KMS-11 (cell line): ENCODE data around the gene CMSS1.
A peak's percentile ranks its signal among the peaks of the same experiment; 100 is the strongest.

Experiments used
- H2AFZ ChIP-seq: fragments of 200-600 bp; sonication (generic); 2 replicates; pipeline ENCODE4 v1.6.1; 2016; ENCODE audit warnings: antibody characterized with exemption, mixed run types, low read depth
- H3K27ac ChIP-seq: fragments of 200-600 bp; sonication (generic); 2 replicates; pipeline ENCODE4 v1.6.1; 2016; ENCODE audit warnings: mild to moderate bottlenecking, mixed run types
- H3K27me3 ChIP-seq: fragments of 200-600 bp; sonication (generic); 2 replicates; pipeline ENCODE4 v1.6.1; 2017; ENCODE audit warnings: mild to moderate bottlenecking, low read depth, mixed run types, moderate library complexity; ENCODE audit not compliant: insufficient read depth
- H3K36me3 ChIP-seq: fragments of 200-600 bp; sonication (generic); 2 replicates; pipeline ENCODE4 v1.6.1; 2017; ENCODE audit warnings: mild to moderate bottlenecking, mixed run types; ENCODE audit not compliant: insufficient read depth
- H3K4me1 ChIP-seq: fragments of 200-600 bp; sonication (generic); 2 replicates; pipeline ENCODE4 v1.6.1; 2016; ENCODE audit warnings: mild to moderate bottlenecking, low read depth, mixed run types; ENCODE audit not compliant: poor library complexity, severe bottlenecking
- H3K4me2 ChIP-seq: fragments of 200-600 bp; sonication (generic); 2 replicates; pipeline ENCODE4 v1.7.0; 2016; ENCODE audit warnings: mild to moderate bottlenecking, mixed run types
- H3K4me3 ChIP-seq: fragments of 200-600 bp; sonication (generic); IDR thresholded peaks from 2 replicates; pipeline ENCODE4 v1.6.1; 2017; ENCODE audit warnings: low read depth, low read length, mixed read lengths; ENCODE audit not compliant: insufficient read depth
- H3K79me2 ChIP-seq: fragments of 200-600 bp; sonication (generic); 2 replicates; pipeline ENCODE4 v1.6.1; 2016; ENCODE audit warnings: low read depth, mixed run types; ENCODE audit not compliant: insufficient read depth
- H3K9ac ChIP-seq: fragments of 200-600 bp; sonication (generic); 2 replicates; pipeline ENCODE4 v1.6.1; 2016; ENCODE audit warnings: mild to moderate bottlenecking, mixed run types
- H4K20me1 ChIP-seq: fragments of 200-600 bp; sonication (generic); 2 replicates; pipeline ENCODE4 v1.6.1; 2016; ENCODE audit warnings: mild to moderate bottlenecking, mixed run types; ENCODE audit not compliant: insufficient read depth
- TF ChIP-seq, protein P1 (sequence below): fragments of 200-600 bp; sonication (generic); conservative IDR thresholded peaks from 2 replicates; pipeline ENCODE4 v1.6.1; 2017; ENCODE audit warnings: low read depth, mild to moderate bottlenecking, antibody characterized with exemption, low read length, moderate library complexity, mixed read lengths

The CMSS1 gene

DNA sequence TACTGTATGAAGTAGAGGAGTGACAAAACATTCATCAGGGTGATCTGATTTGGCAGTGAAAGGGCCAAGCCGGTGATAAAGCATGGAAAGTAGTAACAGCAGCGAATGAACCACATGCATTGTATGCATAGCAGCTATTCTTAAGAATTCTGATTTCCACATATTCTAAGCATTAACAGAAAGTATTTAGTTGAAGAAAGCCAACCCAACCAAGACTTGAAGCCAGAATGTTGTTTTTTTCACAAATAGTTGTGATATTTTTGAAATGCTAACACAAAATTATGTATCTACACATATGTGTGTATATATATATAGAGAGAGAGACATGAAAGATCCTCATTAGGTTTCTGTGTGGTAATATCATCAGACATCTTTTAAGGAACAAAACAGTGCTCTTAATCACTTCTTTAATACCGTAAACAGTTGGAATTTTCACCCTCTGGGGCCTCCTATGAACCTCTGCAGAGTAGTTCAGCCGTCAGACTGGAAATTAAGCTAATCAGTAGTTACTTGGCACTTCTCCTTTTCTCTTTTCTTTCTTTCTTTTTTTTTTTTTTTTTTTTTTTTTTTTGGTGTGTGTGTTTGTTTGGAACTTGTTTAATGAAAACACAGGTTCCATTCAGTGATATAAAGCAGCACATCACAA, 139.6 kb downstream of the CMSS1 start:
- Histone ChIP-seq H4K20me1 (0 out of 2 replicates have a peak, but pooled peaks cover 5% of the 10 kb centered on the region), H3K79me2 (no peaks in the 10 kb centered on the region; the same call in 1 of the 2 replicates), H3K27ac (no peak overlapping the region), H3K27me3 (no peaks in the 10 kb centered on the region), H3K4me3 (no peak overlapping the region), H3K36me3 (no peaks in the 10 kb centered on the region), H2AFZ (no peak overlapping the region), H3K4me1 (peaks cover 26% of the 10 kb centered on the region), H3K9ac (no peak overlapping the region), H3K4me2 (no peak overlapping the region)
- TF ChIP-seq, protein P1, sequence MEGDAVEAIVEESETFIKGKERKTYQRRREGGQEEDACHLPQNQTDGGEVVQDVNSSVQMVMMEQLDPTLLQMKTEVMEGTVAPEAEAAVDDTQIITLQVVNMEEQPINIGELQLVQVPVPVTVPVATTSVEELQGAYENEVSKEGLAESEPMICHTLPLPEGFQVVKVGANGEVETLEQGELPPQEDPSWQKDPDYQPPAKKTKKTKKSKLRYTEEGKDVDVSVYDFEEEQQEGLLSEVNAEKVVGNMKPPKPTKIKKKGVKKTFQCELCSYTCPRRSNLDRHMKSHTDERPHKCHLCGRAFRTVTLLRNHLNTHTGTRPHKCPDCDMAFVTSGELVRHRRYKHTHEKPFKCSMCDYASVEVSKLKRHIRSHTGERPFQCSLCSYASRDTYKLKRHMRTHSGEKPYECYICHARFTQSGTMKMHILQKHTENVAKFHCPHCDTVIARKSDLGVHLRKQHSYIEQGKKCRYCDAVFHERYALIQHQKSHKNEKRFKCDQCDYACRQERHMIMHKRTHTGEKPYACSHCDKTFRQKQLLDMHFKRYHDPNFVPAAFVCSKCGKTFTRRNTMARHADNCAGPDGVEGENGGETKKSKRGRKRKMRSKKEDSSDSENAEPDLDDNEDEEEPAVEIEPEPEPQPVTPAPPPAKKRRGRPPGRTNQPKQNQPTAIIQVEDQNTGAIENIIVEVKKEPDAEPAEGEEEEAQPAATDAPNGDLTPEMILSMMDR: no peak

DNA sequence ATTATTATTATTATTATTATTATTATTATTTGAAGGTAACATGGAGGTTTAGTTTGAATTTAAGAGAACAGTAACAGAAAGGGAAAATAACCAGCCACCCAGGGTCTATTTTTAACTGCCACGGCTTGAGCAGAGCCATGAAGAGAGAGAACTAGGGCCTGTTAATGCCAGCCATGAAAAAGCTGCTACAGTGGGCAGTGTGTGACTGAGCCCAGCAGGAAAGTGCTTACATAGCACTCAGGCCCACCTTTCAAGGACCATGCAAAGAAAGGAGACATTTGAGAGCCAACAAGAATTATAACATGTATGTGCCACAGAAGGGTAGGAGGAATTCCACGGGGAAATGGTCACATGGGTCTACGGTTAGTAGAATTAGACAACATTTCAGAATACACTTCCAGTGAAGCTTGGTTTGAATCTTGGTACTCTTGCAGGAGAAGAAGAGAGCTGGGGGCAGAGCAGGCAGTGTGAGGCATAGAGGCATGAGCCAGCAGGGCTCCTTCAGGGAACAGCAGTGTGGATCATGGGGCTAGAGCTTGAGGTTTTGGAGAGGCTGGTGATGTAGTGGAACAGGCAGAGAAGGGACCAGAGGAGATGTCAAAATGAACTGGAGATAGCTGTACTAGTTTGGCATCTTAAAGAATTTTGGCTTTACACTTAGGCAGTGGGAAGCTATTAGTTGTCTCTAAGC, 140.7 kb downstream of the CMSS1 start:
- Histone ChIP-seq H3K4me3 (no peak overlapping the region), H3K79me2 (no peaks in the 10 kb centered on the region; the same call in 1 of the 2 replicates), H3K9ac (no peak overlapping the region), H2AFZ (no peak overlapping the region), H3K27me3 (no peaks in the 10 kb centered on the region), H4K20me1 (0 out of 2 replicates have a peak, but pooled peaks cover 5% of the 10 kb centered on the region), H3K27ac (no peak overlapping the region), H3K4me1 (peaks cover 18% of the 10 kb centered on the region), H3K36me3 (no peaks in the 10 kb centered on the region), H3K4me2 (no peak overlapping the region)
- TF ChIP-seq, protein P1: no peak

DNA sequence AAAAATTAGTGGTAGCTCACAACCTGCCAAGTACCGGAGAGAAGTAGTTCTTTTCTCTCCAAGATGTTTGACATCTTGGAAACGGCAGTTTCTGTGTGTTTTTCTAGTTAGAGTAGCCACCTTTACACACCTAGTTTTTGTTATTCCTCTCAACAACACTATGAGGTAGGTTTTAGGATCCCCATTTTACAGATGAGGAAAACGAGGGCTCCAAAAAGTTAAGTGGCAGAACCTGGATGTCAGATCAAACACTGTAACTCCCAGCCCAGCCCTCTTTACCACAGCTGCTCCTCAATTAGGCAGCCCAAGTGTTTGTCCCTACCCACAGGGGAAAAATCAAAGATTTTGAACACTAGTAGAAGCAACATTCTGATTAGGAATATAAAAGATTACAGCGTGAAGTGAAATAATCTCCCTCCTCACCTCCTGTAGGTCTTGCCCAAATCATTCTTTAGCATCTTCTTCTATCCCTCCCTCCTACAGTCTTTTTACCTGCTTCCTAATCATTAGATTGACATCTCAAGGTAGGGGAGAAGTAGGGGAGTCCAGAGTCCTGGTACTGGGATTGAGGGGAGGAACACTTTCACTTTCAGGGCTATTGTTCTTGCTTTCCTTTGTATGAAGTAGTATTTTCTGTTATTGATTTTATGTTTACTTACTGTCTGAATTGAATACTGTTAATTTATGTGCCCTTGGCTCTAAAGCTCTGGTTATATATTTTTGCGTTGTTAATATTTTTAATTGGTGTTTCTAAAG, 142.6 kb downstream of the CMSS1 start:
- Histone ChIP-seq H2AFZ (no peak overlapping the region), H3K9ac (no peak overlapping the region), H3K36me3 (no peaks in the 10 kb centered on the region), H3K4me3 (no peak overlapping the region), H3K79me2 (no peaks in the 10 kb centered on the region), H3K4me2 (peak overlapping the region; percentile 4; the same call in 1 of the 2 replicates), H4K20me1 (no peaks in the 10 kb centered on the region), H3K27me3 (no peaks in the 10 kb centered on the region), H3K27ac (no peak overlapping the region), H3K4me1 (peaks cover 10% of the 10 kb centered on the region)
- TF ChIP-seq, protein P1: no peak

DNA sequence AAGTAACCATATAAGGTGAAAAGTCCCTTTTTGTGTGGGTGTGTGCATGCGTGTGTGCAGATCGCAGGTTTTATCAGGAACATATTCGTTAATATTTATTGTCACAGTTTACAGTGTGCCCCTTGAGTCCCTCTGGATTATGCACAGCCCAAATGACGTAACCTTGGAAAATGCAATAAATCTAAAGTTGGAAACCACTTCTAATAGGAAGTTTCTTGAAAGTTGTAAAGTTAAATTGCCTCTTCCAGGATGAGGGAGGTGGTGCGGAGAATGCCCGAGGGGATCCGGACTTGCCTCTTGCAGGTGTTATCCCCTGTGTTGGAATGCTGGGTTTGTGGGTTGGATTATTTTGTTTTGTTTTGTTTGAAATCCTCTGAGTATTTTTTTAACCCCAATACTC, 143.3 kb downstream of the CMSS1 start:
- H3K4me2 ChIP-seq: peak overlapping the region; percentile 4; the same call in 1 of the 2 replicates
- no peaks in the 10 kb centered on the region for H3K79me2 ChIP-seq
- H3K27me3 ChIP-seq: no peaks in the 10 kb centered on the region
- H2AFZ ChIP-seq: no peak overlapping the region
- peaks cover 10% of the 10 kb centered on the region for H3K4me1 ChIP-seq
- TF ChIP-seq, protein P1: no peak
- H3K27ac ChIP-seq: no peak overlapping the region
- H3K4me3 ChIP-seq: no peak overlapping the region
- no peak overlapping the region for H3K9ac ChIP-seq
- no peaks in the 10 kb centered on the region for H3K36me3 ChIP-seq
- H4K20me1 ChIP-seq: no peaks in the 10 kb centered on the region
